AG08396 (cell line): ENCODE data around the gene CELSR2.
"Not testable (repeated sequence)": the region's sequence is repeated elsewhere in the genome, so short reads cannot be mapped to it uniquely, and the experiment has no call there.

Source experiments
- DNase-seq: peaks from one replicate; pipeline ENCODE4 v3.0.0; 2012; ENCODE audit warnings: low spot score, mixed read lengths

Gene CELSR2

DNA sequence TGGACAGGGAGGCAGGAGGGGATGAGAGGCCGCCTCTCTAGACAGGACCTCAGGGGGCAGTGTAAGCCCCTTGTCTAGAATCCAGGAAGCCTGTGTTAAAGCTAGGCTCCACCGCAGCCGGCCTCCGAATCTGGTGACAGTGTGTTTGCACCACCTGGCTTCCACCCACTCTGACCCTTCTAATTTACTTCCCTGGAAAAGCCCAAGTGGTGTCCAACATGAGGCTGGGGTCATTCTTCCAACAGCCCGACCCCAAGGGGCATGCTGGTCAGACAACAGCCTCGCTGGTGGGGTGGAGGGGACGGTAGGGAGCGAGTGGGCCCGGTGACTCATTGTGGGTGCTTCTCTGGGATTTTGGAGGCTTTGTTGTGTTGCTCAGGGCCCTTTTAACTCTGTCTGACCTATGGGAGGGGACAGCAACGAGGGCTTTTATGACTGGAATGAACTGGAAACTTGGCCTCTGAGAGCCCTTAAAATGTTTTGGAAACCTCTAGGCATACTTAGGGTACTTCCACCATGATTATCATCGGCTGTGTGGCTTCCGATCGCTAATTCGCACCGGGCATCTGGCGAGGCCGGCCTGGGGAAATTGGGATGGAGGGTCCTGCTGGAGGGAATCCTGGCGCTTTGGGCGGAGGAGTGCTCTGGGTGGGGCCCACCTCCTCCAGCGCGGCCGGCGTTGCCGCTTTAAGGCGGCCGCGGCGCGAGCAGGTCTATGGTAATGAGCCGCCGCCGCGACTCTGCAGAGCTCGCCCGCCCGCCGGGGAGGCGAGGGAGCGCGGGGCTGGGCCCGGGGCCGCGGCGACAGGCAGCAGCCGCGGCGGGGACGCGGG lies at the start of gene CELSR2:
Gene CELSR2, plus strand, starts transcription at position 743 of the 833 bp plus-strand sequence. CDS start 541 bp downstream, outside the sequence.
- DNase-seq = peak; percentile 91

DNA sequence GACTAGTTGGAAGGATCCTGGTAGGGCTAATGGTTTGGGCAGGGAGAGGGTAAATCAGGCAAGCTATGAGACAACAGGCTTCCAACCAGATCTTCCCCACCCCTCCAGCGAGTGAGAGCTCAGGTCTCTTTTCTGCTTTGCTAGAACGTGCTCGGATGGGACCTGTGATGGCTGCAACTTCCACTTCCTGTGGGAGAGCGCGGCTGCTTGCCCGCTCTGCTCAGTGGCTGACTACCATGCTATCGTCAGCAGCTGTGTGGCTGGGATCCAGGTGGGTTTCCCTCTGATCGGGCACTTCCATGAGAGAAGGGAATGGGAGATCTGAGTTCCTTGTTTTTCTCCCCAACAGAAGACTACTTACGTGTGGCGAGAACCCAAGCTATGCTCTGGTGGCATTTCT lies 49.6 kb upstream of the CELSR2 start:
- no peak for DNase-seq

DNA sequence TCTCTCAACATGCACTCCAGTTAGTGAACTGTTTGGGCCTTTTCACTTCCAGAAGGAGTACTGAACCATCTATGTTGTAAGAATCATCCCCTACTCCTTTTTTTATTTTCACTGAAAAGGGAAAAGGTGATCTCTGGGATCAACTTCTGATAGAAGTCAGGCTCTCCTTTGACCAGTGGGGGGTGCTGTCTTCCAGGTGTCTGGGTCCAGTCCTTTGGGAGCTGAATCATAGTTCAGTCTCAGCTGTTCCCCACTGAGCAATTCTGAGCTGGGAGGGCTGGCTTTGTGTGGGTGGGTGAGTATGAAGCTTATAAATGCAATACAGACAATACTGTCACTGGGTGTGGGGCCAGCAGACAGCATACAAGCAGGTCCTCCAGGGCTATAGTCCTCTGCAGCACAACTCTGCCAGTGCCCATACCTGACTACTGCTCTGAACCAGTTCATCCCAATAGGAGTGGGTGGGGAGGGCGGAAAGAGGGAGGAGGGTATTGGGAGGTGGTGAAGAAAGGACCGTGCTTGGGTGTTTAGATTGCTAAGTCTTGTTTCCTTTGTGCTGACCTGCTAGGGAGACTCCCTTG lies 48.1 kb upstream of the CELSR2 start:
- DNase-seq = peak; percentile 78

DNA sequence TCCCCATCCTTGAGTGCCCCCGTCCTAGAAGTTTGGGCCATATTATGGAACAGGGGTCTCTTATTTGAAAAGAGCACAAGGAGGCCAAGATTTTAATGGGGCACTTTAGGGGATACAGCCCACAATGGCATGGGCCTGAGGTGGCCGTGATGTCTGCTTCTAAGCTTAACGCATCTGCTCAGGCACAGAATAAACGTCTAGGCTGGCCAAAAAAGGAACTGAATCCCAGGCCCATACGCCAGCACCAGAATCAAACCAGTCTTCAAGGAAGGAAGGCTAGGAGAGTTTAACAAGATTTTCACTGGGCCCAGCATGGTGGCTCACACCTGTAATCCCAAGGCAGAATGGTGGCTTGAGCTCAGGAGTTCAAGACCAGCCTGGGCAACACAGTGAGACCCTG lies 44.9 kb upstream of the CELSR2 start:
- DNase-seq = no peak

- DNase-seq = no peak
Measured at GRCh38 chr1:109206339-109206738, 43.0 kb upstream of the CELSR2 start.

- no peak for DNase-seq
Measured at GRCh38 chr1:109207467-109208103, 41.8 kb upstream of the CELSR2 start.

- no peak for DNase-seq
Measured at GRCh38 chr1:109208394-109208793, 40.9 kb upstream of the CELSR2 start.

DNA sequence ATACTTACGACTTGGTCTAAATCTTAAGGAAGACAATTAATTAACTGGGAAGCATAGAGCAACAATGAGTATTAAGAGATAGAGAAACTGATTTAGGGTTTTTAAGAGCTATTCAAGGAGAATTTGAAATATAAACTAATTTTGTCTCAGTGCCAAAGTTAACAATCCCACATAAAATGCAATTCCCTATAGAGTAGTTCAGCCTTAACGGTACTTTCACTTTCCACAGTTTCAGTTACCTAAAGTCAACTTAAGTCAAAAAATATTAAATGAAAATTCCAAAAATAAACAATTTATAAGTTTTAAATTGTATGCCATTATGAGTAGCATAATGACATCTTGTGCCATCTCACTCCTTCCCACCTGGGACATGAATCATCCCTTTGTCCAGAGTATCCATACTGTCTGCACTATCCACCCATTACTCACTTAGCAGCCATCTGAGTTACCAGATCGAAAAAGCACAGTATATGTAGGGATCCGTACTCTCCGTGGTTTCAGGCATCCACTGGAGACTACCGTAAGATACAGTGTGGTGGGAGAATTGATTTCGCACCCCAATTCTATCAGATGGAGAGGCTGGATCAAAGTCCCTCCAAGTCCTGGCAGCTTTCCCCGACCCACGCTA lies 40.4 kb upstream of the CELSR2 start:
- DNase-seq = no peak

DNA sequence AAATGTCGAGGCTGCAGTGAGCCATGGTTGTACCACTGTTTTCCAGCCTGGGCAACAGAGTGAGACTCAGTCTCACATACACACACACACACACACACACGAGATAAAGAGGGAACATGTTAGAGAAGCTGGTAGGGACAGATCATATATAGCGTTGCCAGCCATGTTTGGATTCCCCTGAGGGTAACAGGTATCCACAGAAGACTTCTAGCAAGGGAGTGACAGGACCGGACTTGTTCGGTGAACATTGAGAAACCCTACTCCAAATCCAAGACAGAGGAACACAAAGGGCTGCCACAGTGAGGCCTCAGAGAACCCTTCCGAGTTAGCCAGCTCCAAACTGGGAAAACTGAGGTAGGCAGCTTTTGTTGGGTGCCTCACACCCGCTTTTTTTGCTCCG lies 39.3 kb upstream of the CELSR2 start:
- DNase-seq = no peak

DNA sequence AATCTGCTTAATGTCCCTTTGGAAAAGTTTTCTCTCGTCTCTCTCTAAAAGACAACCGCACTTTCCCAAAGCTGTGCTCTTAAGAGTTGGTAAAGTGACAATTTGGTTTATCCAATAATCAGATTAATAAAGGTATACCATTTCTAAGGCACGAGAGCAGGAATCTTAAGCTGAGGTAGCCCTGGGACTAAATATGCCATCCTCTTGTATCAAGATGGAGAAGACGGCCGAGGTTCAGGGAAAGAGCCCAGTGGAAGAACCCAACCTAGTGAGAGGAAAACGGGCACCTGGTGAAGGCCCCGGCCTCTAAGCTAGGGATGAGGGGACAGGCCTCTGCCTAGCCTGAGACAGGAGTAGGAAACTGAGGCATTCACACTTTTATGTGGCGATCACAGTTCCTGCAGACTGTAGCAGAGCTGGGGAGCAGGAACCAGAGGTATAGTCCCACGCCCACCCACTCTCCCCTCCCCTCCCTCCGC lies 36.0 kb upstream of the CELSR2 start:
- DNase-seq = no peak

- DNase-seq = peak; percentile 96
Measured at GRCh38 chr1:109213824-109214693, 35.3 kb upstream of the CELSR2 start, which contains the start of gene SARS1. Gene SARS1, plus strand, starts transcription at chr1:109213918. Its CDS starts 75 bp downstream, at chr1:109213993.

GRCh38 chr1:109214695-109215623 lies 34.4 kb upstream of the CELSR2 start:
- peak; percentile 80 for DNase-seq

GRCh38 chr1:109216662-109217061 lies 32.7 kb upstream of the CELSR2 start:
- no peak for DNase-seq

GRCh38 chr1:109218516-109218915 lies 30.8 kb upstream of the CELSR2 start:
- DNase-seq = no peak

DNA sequence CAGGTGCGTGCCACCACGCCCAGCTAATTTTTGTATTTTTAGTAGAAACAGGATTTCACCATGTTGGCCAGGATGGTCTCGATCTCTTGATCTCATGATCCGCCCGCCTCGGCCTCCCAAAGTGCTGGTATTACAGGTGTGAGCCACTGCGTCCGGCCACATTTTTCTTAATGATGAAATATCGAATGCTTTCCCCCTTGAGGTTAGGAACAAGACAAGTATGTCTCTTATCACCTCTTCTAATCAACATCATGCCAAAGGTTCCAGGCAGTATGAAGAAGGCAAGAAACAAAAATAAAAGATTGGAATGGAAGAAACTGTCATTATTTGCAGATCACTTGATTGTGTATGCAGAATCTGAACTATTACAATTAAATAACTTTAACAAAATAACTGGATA lies 28.1 kb upstream of the CELSR2 start:
- not testable (repeated sequence) for DNase-seq

- DNase-seq = no peak
Measured at GRCh38 chr1:109225308-109225707, 24.0 kb upstream of the CELSR2 start.

DNA sequence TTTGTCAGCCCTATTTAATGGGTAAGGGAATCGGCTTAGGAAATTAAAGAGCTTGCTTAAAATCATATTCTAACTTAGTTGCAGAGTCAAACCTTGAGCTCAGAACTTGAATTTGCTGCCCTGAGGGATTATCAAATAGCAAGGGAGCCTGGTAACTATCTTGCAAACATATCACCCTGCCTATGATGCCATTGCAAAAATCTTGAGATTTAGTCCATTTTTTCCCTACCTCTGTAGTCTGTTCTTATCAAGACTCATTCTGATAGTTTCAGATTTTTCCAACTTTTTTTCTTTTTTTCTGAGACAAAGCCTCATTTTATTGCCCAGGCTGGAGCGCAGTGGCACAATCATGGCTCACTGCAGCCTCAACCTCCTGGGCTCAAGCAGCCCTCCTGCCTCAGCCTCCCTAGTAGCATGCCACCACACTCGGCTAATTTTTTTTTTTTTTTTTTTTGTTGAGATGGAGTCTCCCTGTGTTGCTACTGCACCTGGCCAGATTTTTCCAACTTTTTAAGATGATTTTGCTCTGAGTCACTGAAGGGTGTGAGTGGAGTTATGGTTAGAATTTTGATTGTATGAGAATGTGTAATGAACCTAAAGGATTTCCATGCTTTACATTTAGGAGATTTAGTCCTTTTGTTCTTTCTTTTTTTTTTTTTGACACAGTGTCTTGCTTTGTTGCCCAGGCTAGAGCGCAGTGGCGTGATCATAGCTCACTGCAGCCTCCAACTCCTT lies 23.5 kb upstream of the CELSR2 start:
- no peak for DNase-seq

- DNase-seq = peak; percentile 61
Measured at GRCh38 chr1:109228167-109228566, 21.2 kb upstream of the CELSR2 start.

GRCh38 chr1:109229531-109230127 lies 19.7 kb upstream of the CELSR2 start:
- no peak for DNase-seq
